AG04449 (cell line): ENCODE results near the gene DCST1.

Experiments
- CTCF ChIA-PET: fragments of 350-600 bp; formaldehyde crosslinking; extraction: SDS; loops from one replicate; lab custom pipeline; 2021; ENCODE audit warnings: antibody characterized with exemption; lab: Yijun Ruan, JAX
- POLR2A ChIA-PET: fragments of 400-600, 350-600 bp; formaldehyde crosslinking; extraction: SDS; loops from one replicate; lab custom pipeline; 2020; ENCODE audit warnings: antibody characterized with exemption, inconsistent platforms; lab: Yijun Ruan, JAX
- DNase-seq: peaks from one replicate; pipeline ENCODE4 v3.0.0-alpha.2; 2010; ENCODE audit warnings: low read depth, low spot score
- H3K4me3 ChIP-seq: 2 replicates; pipeline ENCODE4 v1.5.1; 2011; ENCODE audit warnings: low read depth, mild to moderate bottlenecking, control low read depth, low read length
- TF ChIP-seq, protein P1 (sequence below): IDR thresholded peaks from one replicate; pipeline ENCODE4 v1.5.1; 2011; ENCODE audit warnings: mild to moderate bottlenecking, moderate library complexity, low read length, control low read depth, inconsistent platforms; ENCODE audit not compliant: insufficient read depth; ENCODE audit errors: missing control alignments

The DCST1 gene

DNA sequence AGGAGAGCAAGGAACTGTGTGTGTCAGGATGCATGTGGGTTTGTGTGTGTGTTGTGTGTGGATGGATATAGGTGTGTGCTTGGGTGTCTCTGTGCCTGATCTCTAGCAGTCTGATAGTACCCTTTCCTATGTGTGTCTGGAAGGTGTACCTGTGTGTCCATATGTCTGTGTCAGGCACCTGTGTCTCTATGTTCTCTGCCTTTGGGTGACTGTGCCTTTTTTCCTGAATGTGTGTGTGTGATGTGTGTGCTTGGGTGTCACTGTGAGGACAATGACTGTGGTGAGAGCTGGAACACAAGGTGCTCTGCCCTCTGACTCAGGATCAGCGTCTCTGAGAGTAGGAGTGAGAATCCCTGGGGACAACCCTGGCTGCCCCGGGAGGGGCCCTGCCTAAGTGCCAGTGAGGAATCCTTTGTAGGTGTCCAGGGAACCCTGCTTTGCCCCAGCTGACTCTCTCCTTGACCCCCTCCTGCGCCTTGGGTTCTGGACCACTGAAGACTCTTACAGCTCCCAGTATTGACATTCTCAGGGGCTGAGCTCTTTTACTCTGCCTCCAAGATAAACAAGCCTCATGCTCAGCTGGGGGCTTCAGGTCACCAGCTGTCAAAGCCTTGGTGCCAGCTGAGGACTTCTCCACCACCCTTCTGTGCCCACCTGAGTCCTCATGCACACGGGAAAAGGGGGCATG lies 44.3 kb downstream of the DCST1 start:
- TF ChIP-seq, protein P1, sequence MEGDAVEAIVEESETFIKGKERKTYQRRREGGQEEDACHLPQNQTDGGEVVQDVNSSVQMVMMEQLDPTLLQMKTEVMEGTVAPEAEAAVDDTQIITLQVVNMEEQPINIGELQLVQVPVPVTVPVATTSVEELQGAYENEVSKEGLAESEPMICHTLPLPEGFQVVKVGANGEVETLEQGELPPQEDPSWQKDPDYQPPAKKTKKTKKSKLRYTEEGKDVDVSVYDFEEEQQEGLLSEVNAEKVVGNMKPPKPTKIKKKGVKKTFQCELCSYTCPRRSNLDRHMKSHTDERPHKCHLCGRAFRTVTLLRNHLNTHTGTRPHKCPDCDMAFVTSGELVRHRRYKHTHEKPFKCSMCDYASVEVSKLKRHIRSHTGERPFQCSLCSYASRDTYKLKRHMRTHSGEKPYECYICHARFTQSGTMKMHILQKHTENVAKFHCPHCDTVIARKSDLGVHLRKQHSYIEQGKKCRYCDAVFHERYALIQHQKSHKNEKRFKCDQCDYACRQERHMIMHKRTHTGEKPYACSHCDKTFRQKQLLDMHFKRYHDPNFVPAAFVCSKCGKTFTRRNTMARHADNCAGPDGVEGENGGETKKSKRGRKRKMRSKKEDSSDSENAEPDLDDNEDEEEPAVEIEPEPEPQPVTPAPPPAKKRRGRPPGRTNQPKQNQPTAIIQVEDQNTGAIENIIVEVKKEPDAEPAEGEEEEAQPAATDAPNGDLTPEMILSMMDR: no peak
- no peak overlapping the region for H3K4me3 ChIP-seq
- no peak for DNase-seq
- ChIA-PET CTCF (interaction anchor here (0.9 to 10.6 kb wide), 6 partner anchors 8 to 95 kb away, joined by 3 to 122 read pairs (median 14); partner anchors contain the start of genes EFNA4 and KRTCAP2), POLR2A (no interaction called here)

DNA sequence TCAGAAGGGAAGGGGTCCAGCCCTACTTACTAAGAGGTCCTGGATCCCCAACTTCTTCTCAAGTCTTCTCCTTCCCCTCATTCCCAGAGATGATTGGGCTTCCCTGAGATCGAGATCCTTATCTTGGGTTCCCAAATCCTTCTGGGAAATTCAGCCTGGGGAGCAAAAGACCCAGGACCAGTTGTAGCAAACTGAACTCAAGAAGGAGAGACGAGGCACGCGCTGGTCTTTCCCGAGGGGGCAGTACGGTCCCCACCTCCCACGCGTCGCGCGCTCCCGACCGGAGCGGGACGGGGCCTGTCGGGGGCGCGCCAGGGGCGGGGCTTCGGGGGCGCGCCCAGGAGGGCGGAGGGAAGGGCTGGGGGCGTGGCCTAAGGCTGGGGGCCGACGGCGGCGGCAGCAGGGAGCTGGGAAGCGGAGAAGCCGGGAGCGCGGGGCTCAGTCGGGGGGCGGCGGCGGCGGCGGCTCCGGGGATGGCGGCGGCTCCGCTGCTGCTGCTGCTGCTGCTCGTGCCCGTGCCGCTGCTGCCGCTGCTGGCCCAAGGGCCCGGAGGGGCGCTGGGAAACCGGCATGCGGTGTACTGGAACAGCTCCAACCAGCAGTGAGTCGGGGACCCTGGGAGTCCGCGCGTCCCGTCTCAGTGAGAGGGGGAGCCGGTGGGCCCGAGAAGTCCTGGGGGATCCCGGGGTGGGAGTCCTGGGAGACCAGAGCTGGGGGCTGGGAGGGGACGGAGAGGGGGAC lies 45.0 kb downstream of the DCST1 start, which contains the start of gene EFNA3:
Gene EFNA3 (plus strand): TSS at position 369 of the 741 bp plus-strand sequence. CDS start 105 bp downstream, at position 474.
- DNase-seq: no peak
- peak within 1 kb of the TSS; percentile 51 for H3K4me3 ChIP-seq
- ChIA-PET POLR2A (no interaction called here), CTCF (interaction anchor here (0.5 to 10.6 kb wide), 7 partner anchors 10 to 94 kb away, joined by 3 to 122 read pairs (median 6); partner anchors contain the start of genes EFNA4 and KRTCAP2)
- TF ChIP-seq, protein P1: no peak

DNA sequence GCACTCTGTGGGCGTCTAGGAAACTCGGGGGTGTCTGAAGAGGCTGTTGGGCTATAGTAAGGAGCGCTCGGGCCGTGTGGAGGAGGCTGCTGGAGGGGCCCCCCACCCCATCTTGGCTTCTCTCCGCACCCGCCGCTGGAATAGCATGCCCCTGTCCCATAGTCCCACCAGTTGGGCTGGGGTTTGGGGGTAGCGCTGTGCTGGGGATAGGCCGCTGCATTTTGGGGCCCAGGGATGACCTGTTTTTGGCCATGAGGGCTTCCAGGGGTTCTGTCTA lies 45.5 kb downstream of the DCST1 start:
- DNase-seq: no peak
- TF ChIP-seq, protein P1: no peak
- H3K4me3 ChIP-seq: peak overlapping the region; percentile 51
- CTCF ChIA-PET: interaction anchor here (0.5 to 10.6 kb wide), 6 partner anchors 10 to 93 kb away, joined by 4 to 122 read pairs (median 12); partner anchors contain the start of genes EFNA4 and KRTCAP2
- POLR2A ChIA-PET: no interaction called here

DNA sequence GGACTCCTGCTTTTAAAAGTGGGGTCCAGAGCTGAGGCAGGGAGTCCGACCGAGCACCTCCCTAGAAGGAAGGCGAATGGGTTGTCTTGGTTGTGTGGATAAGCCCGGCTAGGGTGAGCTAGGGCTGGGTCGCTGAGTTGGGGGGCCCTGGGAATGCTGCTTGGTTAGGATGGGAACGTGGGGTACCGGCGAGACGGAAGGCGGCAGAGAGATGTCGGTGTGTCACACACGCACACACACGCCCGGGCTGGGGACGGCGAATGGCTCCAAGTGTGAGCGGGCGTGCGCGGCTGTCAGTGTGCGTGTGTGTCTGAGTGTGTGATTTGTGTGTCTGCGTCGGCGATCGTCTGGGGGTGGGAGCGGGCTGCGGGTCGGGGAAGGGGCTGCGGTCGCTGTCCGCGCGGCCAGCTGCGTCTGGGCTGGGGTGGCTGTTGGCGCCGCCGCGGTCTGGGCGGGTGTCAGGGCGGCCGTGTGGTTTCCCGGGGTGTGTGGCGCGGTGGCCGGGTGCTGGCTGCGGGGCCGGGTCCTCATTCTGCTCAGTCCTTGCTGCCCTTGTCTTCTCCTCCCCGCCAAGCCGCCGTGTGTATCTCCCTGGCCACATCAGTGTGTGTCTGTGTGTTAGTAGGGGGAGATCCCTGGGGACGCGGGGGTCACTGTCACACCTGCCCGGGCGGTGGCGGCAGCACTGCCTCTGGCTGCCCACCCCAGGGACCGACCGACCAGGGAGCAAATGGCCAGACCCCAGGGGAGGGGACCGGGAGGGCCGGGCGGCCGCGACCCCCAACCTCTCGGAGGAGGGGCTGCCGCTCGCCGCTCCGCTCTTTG lies 46.1 kb downstream of the DCST1 start:
- POLR2A ChIA-PET: no interaction called here
- CTCF ChIA-PET: interaction anchor here (0.9 to 10.6 kb wide), 7 partner anchors 9 to 93 kb away, joined by 4 to 122 read pairs (median 7); partner anchors contain the start of genes EFNA4 and KRTCAP2
- no peak overlapping the region; the same call in 1 of the 2 replicates for H3K4me3 ChIP-seq
- DNase-seq: no peak
- TF ChIP-seq, protein P1: no peak

DNA sequence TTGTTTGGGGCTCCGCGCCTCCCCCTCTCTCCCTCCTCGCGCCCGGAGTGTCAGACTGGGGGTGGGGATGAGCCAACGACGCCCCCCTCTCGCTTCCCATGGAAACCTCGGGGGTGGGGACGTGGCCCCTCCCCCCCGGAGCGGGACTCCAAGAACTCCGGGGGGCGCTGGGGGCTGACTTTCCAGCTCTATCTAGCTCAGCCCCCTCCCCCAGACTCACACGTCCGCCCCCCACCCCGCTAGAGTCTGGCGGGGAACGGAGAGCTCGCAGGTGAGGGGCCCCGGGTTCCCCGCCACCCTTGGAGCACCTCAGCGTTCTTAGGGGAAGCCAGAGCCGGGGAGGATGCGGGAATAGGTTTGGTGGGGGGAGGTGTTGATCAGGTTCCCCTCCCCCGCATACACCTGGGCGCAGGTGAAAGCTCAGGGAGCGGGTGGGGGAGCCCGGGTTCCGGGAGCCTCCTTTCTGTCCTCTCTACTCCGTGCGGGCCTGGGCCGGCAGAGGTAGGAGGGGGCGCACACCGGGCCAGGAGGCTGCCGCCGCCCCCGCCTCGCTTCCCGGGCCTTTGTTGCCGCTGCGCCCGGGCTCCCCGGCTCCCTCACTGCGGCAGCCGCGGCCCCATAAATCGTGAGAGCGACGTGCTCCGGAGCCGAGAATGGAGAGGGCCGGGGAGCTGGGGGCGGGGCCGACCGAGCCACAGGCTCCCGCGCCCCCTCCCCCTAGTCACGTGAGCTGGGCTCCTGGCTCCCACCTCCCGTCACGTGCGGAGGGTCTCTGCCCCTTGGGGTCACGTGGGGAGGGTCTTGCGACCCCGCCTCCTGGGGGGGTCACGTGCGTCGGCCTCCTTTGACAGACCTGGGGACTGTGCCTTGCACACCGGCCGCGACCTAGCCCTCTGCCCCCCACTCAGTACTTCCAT lies 46.9 kb downstream of the DCST1 start:
- TF ChIP-seq, protein P1: no peak
- DNase-seq: no peak
- ChIA-PET CTCF (interaction anchor here (0.8 to 3.6 kb wide), 12 partner anchors 10 to 94 kb away, joined by 3 to 21 read pairs (median 4); partner anchors contain the start of genes EFNA4 and KRTCAP2), POLR2A (no interaction called here)
- H3K4me3 ChIP-seq: no peak overlapping the region
